ENCODE data around the gene MFN1. TPM values are rescaled to one million over a fixed set of nuclear protein-coding genes. Genes with fewer than 3 reads are reported as not detected.

MFN1 gene
- polyA plus RNA-seq, 3 donors from 2014 or later: 2.2 to 11.1 (median 8.6) TPM

GRCh38 chr3:179375091-179375999, 27.8 kb downstream of the MFN1 start:
- DNase-seq: no peak
- H3K27ac Mint-ChIP-seq: no peak overlapping the region
- H3K27me3 Mint-ChIP-seq (ENCODE audit: low read depth in 3 of 3): no peaks in the 10 kb centered on the region
- no peak overlapping the region for H3K4me3 Mint-ChIP-seq
- H3K4me1 Mint-ChIP-seq: no peaks in the 10 kb centered on the region
- H3K36me3 Mint-ChIP-seq: peaks cover 10 to 40% (median 15%) of the 10 kb centered on the region in 3 donors
- H3K9me3 Mint-ChIP-seq: no peaks in the 10 kb centered on the region

- DNase-seq: no peak
- H3K36me3 Mint-ChIP-seq: peaks cover 14 to 42% (median 15%) of the 10 kb centered on the region in 3 donors
- H3K27me3 Mint-ChIP-seq (ENCODE audit: low read depth in 3 of 3): no peaks in the 10 kb centered on the region
- H3K4me3 Mint-ChIP-seq: no peak overlapping the region
- no peaks in the 10 kb centered on the region for H3K4me1 Mint-ChIP-seq
- H3K27ac Mint-ChIP-seq: no peak overlapping the region
- no peaks in the 10 kb centered on the region for H3K9me3 Mint-ChIP-seq
These were observed 29.0 kb downstream of the MFN1 start for GRCh38 chr3:179376474-179376873.

GRCh38 chr3:179391906-179392305, 44.4 kb downstream of the MFN1 start:
- no peaks in the 10 kb centered on the region for H3K27me3 Mint-ChIP-seq (ENCODE audit: low read depth in 3 of 3)
- H3K36me3 Mint-ChIP-seq: peaks cover 20 to 44% (median 34%) of the 10 kb centered on the region in 3 donors
- no peaks in the 10 kb centered on the region for H3K9me3 Mint-ChIP-seq
- DNase-seq: no peak
- H3K4me3 Mint-ChIP-seq: no peak overlapping the region
- H3K27ac Mint-ChIP-seq: no peak overlapping the region
- H3K4me1 Mint-ChIP-seq: no peaks in the 10 kb centered on the region

GRCh38 chr3:179398574-179399231, 51.2 kb downstream of the MFN1 start:
- Mint-ChIP-seq H3K27me3 (ENCODE audit: low read depth in 3 of 3) (no peaks in the 10 kb centered on the region), H3K4me3 (no peak overlapping the region), H3K9me3 (no peaks in the 10 kb centered on the region), H3K27ac (no peak overlapping the region), H3K36me3 (peaks cover 7 to 19% (median 11%) of the 10 kb centered on the region in 3 donors), H3K4me1 (peaks cover 0 to 5% of the 10 kb centered on the region in 2 donors)
- no peak for DNase-seq

- no peaks in the 10 kb centered on the region for H3K27me3 Mint-ChIP-seq (ENCODE audit: low read depth in 3 of 3)
- no peaks in the 10 kb centered on the region for H3K9me3 Mint-ChIP-seq
- H3K36me3 Mint-ChIP-seq: peaks cover 5 to 7% (median 5%) of the 10 kb centered on the region in 3 donors
- no peak overlapping the region for H3K27ac Mint-ChIP-seq
- peaks cover 3 to 12% of the 10 kb centered on the region in 2 donors for H3K4me1 Mint-ChIP-seq
- H3K4me3 Mint-ChIP-seq: no peak overlapping the region
- no peak for DNase-seq
These were observed 54.1 kb downstream of the MFN1 start for GRCh38 chr3:179401561-179401960.

GRCh38 chr3:179402963-179403362, 55.5 kb downstream of the MFN1 start:
- DNase-seq: no peak
- peak overlapping the region in 1 of 6 donors; percentile 59 for H3K27ac Mint-ChIP-seq
- H3K9me3 Mint-ChIP-seq: no peaks in the 10 kb centered on the region
- no peak overlapping the region for H3K4me3 Mint-ChIP-seq
- peaks cover 3 to 12% of the 10 kb centered on the region in 2 donors for H3K4me1 Mint-ChIP-seq
- peaks cover 0 to 7% (median 0%) of the 10 kb centered on the region in 3 donors for H3K36me3 Mint-ChIP-seq
- H3K27me3 Mint-ChIP-seq (ENCODE audit: low read depth in 3 of 3): no peaks in the 10 kb centered on the region

GRCh38 chr3:179404307-179404706, 56.8 kb downstream of the MFN1 start:
- peaks cover 0 to 2% (median 0%) of the 10 kb centered on the region in 3 donors for H3K27me3 Mint-ChIP-seq (ENCODE audit: low read depth in 3 of 3)
- H3K9me3 Mint-ChIP-seq: no peaks in the 10 kb centered on the region
- H3K4me1 Mint-ChIP-seq: peaks cover 3 to 12% of the 10 kb centered on the region in 2 donors
- DNase-seq: no peak
- no peak overlapping the region for H3K27ac Mint-ChIP-seq
- no peak overlapping the region for H3K4me3 Mint-ChIP-seq
- H3K36me3 Mint-ChIP-seq: peaks cover 0 to 7% (median 0%) of the 10 kb centered on the region in 3 donors

GRCh38 chr3:179410331-179410730, 62.8 kb downstream of the MFN1 start:
- DNase-seq: no peak
- no peak overlapping the region for H3K27ac Mint-ChIP-seq
- H3K27me3 Mint-ChIP-seq (ENCODE audit: low read depth in 3 of 3): peaks cover 0 to 2% (median 0%) of the 10 kb centered on the region in 3 donors
- no peak overlapping the region for H3K4me3 Mint-ChIP-seq
- no peaks in the 10 kb centered on the region for H3K36me3 Mint-ChIP-seq
- H3K9me3 Mint-ChIP-seq: no peaks in the 10 kb centered on the region
- no peaks in the 10 kb centered on the region for H3K4me1 Mint-ChIP-seq

- Mint-ChIP-seq H3K27ac (no peak overlapping the region), H3K27me3 (ENCODE audit: low read depth in 3 of 3) (peaks cover 0 to 2% (median 0%) of the 10 kb centered on the region in 3 donors), H3K36me3 (no peaks in the 10 kb centered on the region), H3K4me1 (no peaks in the 10 kb centered on the region), H3K4me3 (no peak overlapping the region), H3K9me3 (no peaks in the 10 kb centered on the region)
- no peak for DNase-seq
These were observed 63.5 kb downstream of the MFN1 start for GRCh38 chr3:179410999-179411398.

- no peak overlapping the region for H3K4me3 Mint-ChIP-seq
- H3K9me3 Mint-ChIP-seq: no peaks in the 10 kb centered on the region
- H3K27me3 Mint-ChIP-seq (ENCODE audit: low read depth in 3 of 3): no peaks in the 10 kb centered on the region
- peaks cover 0 to 4% (median 0%) of the 10 kb centered on the region in 3 donors for H3K36me3 Mint-ChIP-seq
- H3K4me1 Mint-ChIP-seq: no peaks in the 10 kb centered on the region
- no peak overlapping the region for H3K27ac Mint-ChIP-seq
- no peak for DNase-seq
These were observed 67.3 kb downstream of the MFN1 start for GRCh38 chr3:179414804-179415203.

GRCh38 chr3:179415377-179415776, 67.9 kb downstream of the MFN1 start:
- H3K27me3 Mint-ChIP-seq (ENCODE audit: low read depth in 3 of 3): no peaks in the 10 kb centered on the region

GRCh38 chr3:179416681-179417080, 69.2 kb downstream of the MFN1 start:
- H3K4me1 Mint-ChIP-seq: no peaks in the 10 kb centered on the region
- no peaks in the 10 kb centered on the region for H3K9me3 Mint-ChIP-seq
- no peak overlapping the region for H3K27ac Mint-ChIP-seq
- H3K4me3 Mint-ChIP-seq: no peak overlapping the region
- no peak for DNase-seq
- H3K27me3 Mint-ChIP-seq (ENCODE audit: low read depth in 3 of 3): no peaks in the 10 kb centered on the region
- H3K36me3 Mint-ChIP-seq: peaks cover 0 to 4% (median 0%) of the 10 kb centered on the region in 3 donors

More at GRCh38 chr3:179415377-179415776, 67.9 kb downstream of the MFN1 start:
- peaks cover 0 to 4% (median 0%) of the 10 kb centered on the region in 3 donors for H3K36me3 Mint-ChIP-seq
- no peaks in the 10 kb centered on the region for H3K4me1 Mint-ChIP-seq
- H3K4me3 Mint-ChIP-seq: no peak overlapping the region
- no peaks in the 10 kb centered on the region for H3K9me3 Mint-ChIP-seq
- no peak overlapping the region for H3K27ac Mint-ChIP-seq
- DNase-seq: no peak

- Mint-ChIP-seq H3K27me3 (ENCODE audit: low read depth in 3 of 3) (peaks cover 0 to 2% (median 0%) of the 10 kb centered on the region in 3 donors), H3K9me3 (no peaks in the 10 kb centered on the region), H3K36me3 (peaks cover 0 to 4% (median 0%) of the 10 kb centered on the region in 3 donors), H3K27ac (no peak overlapping the region), H3K4me3 (no peak overlapping the region), H3K4me1 (no peaks in the 10 kb centered on the region)
- DNase-seq: no peak
These were observed 71.1 kb downstream of the MFN1 start for GRCh38 chr3:179418610-179419009.

GRCh38 chr3:179421500-179421899, 74.0 kb downstream of the MFN1 start:
- peaks cover 0 to 4% (median 0%) of the 10 kb centered on the region in 3 donors for H3K36me3 Mint-ChIP-seq
- no peaks in the 10 kb centered on the region for H3K9me3 Mint-ChIP-seq
- DNase-seq: no peak
- peaks cover 0 to 5% (median 2%) of the 10 kb centered on the region in 3 donors for H3K27me3 Mint-ChIP-seq (ENCODE audit: low read depth in 3 of 3)
- H3K4me3 Mint-ChIP-seq: no peak overlapping the region
- no peak overlapping the region for H3K27ac Mint-ChIP-seq
- H3K4me1 Mint-ChIP-seq: no peaks in the 10 kb centered on the region

Measured in immature natural killer cell (primary cell).